Prostate gland (tissue), 2 donors: ENCODE results near the gene SYT7. TPM values are rescaled to one million over a fixed set of nuclear protein-coding genes. Genes with fewer than 3 reads are reported as not detected.

Source experiments
- DNase-seq: peaks from one replicate; pipeline ENCODE4 v3.0.0-alpha.2; 2019; ENCODE audit warnings: low spot score
- H3K27ac ChIP-seq, 2 donors: fragments of 200-600 bp; sonication (generic); 2 replicates each; pipeline ENCODE4 v1.5.1; 2017 to 2019
- H3K27me3 ChIP-seq: fragments of 200-600 bp; sonication (generic); replicated peaks from 2 replicates; pipeline ENCODE4 v1.5.1; 2019; ENCODE audit not compliant: insufficient read depth
- H3K36me3 ChIP-seq, 2 donors: fragments of 200-600 bp; sonication (generic); 1 replicate in 1 of 2; 2 replicates in 1 of 2; pipeline versions ENCODE4 v1.5.1 to v1.8.1; 2017 to 2019
- H3K4me1 ChIP-seq: fragments of 200-600 bp; sonication (generic); replicated peaks from 2 replicates; pipeline ENCODE4 v1.5.1; 2019
- H3K4me3 ChIP-seq, 2 donors: fragments of 200-600 bp; sonication (generic); 2 replicates each; pipeline ENCODE4 v1.5.1; 2017 to 2019
- H3K9me3 ChIP-seq: fragments of 200-600 bp; sonication (generic); 2 replicates; pipeline ENCODE4 v1.5.1; 2017
- POLR2A ChIP-seq: fragments of 450-650 bp; IDR thresholded peaks from one replicate; pipeline ENCODE4 v1.6.1; 2016; ENCODE audit warnings: antibody characterized with exemption, mild to moderate bottlenecking
- POLR2AphosphoS5 ChIP-seq: sonication (generic); formaldehyde crosslinking; IDR thresholded peaks from one replicate; pipeline ENCODE4 v1.6.1; 2017; ENCODE audit warnings: antibody characterized with exemption
- WGBS: methylation state at CpG from one replicate; pipeline ENCODE4 v1.1.5; 2018; 5-methylcytosine and 5-hydroxymethylcytosine counted together
- intact Hi-C: fragments of 100-400 bp; cut with DNase I; formaldehyde crosslinking; loops from one replicate; pipeline ENCODE4 v1.14.2; 2022
- total RNA-seq, 2 donors: library from RNA; depleted of rRNA; stranded (reverse); fragments of >200 nt; gene quantifications; one replicate each; pipeline ENCODE4 v1.1.0, GENCODE V29; 2016
- TF ChIP-seq, protein P1 (sequence below), 4 experiments: fragments of 200-600 bp in 2 of 4; fragments of 450-650 bp in 2 of 4; sonication (generic) in 2 of 4; IDR thresholded peaks; 1 replicate in 3 of 4; 2 replicates in 1 of 4; pipeline ENCODE4 v1.5.1; 2016 to 2019; ENCODE audit warnings: antibody characterized with exemption in 4 of 4, mild to moderate bottlenecking in 2 of 4, moderate library complexity in 2 of 4

The SYT7 gene
- total RNA-seq, 2 donors from 2014 or later, result 114 to 199 TPM

DNA sequence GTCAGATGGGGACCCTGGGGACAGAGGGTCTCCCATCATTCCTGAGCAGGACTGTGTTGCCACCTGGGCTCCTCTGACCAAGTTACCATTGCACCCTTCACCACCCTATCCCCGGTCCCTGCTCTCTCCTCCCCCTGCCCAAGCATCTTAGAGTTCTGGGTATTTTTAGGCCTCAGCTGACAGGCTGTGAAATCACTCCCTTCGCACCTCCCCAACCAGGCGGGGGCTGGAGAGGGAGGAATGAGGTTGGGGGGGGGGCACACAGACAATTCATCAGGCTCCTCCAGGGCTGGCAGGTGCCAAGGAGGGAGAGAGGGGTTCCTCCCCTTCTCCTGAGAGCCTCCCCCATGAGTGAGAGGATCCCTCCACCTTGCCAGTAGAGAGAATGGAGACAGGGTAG lies 9.0 kb downstream of the SYT7 start:
- intact Hi-C loops, result no loop called here
- Histone ChIP-seq H3K9me3 (no peaks in the 10 kb centered on the region), H3K27me3 (no peaks in the 10 kb centered on the region), H3K27ac (no peak overlapping the region), H3K36me3 (no peaks in the 10 kb centered on the region), H3K4me1 (peaks cover 7% of the 10 kb centered on the region), H3K4me3 (no peak overlapping the region)
- TF ChIP-seq POLR2A, result no peak
- TF ChIP-seq, protein P1, sequence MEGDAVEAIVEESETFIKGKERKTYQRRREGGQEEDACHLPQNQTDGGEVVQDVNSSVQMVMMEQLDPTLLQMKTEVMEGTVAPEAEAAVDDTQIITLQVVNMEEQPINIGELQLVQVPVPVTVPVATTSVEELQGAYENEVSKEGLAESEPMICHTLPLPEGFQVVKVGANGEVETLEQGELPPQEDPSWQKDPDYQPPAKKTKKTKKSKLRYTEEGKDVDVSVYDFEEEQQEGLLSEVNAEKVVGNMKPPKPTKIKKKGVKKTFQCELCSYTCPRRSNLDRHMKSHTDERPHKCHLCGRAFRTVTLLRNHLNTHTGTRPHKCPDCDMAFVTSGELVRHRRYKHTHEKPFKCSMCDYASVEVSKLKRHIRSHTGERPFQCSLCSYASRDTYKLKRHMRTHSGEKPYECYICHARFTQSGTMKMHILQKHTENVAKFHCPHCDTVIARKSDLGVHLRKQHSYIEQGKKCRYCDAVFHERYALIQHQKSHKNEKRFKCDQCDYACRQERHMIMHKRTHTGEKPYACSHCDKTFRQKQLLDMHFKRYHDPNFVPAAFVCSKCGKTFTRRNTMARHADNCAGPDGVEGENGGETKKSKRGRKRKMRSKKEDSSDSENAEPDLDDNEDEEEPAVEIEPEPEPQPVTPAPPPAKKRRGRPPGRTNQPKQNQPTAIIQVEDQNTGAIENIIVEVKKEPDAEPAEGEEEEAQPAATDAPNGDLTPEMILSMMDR (IDR thresholded peaks at IDR 0.05), result no peak
- no peak for DNase-seq
- 72% methylated on average over 3 of the region's 3 CpGs for WGBS

DNA sequence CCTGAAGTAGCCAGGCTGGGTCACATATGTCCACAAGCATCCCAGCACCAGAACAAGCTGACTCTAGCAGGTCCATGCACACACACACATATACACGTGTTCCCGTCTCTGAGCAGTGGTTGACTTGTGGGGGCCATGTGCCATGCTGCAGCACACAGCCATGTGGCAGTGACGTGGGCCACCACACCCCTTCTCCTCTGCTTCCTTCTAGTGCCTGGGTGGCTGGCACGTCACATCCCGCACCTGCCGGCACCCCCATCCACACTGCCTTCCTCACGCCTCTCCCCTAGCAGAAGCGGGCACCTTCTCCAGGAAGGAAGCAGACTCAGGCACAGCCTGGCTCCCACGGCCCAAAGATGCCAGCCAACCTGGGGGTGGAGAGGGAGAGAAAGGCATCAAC lies 9.5 kb downstream of the SYT7 start:
- Histone ChIP-seq H3K27ac (no peak overlapping the region), H3K36me3 (no peaks in the 10 kb centered on the region), H3K4me3 (no peak overlapping the region), H3K4me1 (peaks cover 6% of the 10 kb centered on the region), H3K9me3 (no peaks in the 10 kb centered on the region), H3K27me3 (no peaks in the 10 kb centered on the region)
- no peak for TF ChIP-seq POLR2A
- 79% methylated on average over 9 of the region's 9 CpGs for WGBS
- intact Hi-C loops, result no loop called here
- no peak for DNase-seq

DNA sequence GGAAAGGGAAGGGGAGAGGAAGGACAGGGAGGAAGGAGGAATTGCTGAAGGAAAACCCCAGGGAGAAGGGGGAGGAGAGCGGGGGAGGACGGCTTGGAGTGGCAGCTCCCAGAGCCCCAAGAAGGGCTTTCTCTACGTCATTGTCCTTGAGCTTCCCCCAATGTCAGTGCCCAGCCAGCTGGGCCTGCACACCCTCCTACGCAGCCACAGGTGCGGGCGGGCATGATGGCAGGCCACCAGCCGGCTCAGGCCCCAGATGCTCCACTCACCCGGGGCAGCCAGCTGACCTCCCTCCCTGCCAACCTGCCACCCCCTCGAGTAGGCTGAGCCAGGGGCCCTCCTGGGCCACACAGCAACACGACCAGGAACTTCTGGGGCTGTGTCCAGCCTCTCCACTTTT lies 11.2 kb downstream of the SYT7 start:
- TF ChIP-seq POLR2A, result no peak
- TF ChIP-seq POLR2AphosphoS5, result no peak
- TF ChIP-seq, protein P1 (IDR thresholded peaks at IDR 0.05), result no peak
- 56% methylated on average over 10 of the region's 10 CpGs for WGBS
- Histone ChIP-seq H3K9me3 (no peaks in the 10 kb centered on the region), H3K27me3 (no peaks in the 10 kb centered on the region), H3K4me3 (no peak overlapping the region), H3K36me3 (no peaks in the 10 kb centered on the region), H3K27ac (peak overlapping the region; percentile 18 to 62), H3K4me1 (peaks cover 6% of the 10 kb centered on the region)
- intact Hi-C loops, result no loop called here
- DNase-seq, result no peak

DNA sequence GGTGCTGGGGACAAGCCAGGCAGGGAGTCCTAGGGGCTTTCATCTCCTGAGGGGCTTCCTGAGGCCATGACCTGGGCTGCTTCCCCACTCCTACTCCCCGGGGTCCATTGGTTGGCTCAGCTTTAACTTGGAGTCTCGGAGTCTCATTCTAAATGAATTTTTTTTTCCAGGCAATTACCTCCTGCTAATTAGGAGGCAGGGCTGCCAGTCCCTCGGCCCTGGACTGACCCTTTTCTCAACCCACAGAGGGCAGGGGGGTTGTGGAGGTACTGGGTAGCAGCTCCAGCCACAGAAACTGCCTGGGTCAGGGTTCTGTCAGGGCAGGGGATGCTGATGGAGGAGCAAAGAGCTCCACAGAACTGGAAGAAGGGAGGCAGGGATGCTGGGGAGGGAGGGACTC lies 11.9 kb downstream of the SYT7 start:
- no peak overlapping the region for H3K4me3 ChIP-seq
- no peaks in the 10 kb centered on the region for H3K9me3 ChIP-seq
- 52% methylated on average over 3 of the region's 3 CpGs for WGBS
- intact Hi-C loops, result no loop called here
- peaks cover 6% of the 10 kb centered on the region for H3K4me1 ChIP-seq
- DNase-seq, result no peak
- H3K27ac ChIP-seq, result peak overlapping the region in 1 of 2 donors; percentile 62
- no peak for TF ChIP-seq POLR2A
- TF ChIP-seq, protein P1 (IDR thresholded peaks at IDR 0.05), result no peak
- no peak for TF ChIP-seq POLR2AphosphoS5
- H3K27me3 ChIP-seq, result no peaks in the 10 kb centered on the region
- H3K36me3 ChIP-seq, result no peaks in the 10 kb centered on the region

DNA sequence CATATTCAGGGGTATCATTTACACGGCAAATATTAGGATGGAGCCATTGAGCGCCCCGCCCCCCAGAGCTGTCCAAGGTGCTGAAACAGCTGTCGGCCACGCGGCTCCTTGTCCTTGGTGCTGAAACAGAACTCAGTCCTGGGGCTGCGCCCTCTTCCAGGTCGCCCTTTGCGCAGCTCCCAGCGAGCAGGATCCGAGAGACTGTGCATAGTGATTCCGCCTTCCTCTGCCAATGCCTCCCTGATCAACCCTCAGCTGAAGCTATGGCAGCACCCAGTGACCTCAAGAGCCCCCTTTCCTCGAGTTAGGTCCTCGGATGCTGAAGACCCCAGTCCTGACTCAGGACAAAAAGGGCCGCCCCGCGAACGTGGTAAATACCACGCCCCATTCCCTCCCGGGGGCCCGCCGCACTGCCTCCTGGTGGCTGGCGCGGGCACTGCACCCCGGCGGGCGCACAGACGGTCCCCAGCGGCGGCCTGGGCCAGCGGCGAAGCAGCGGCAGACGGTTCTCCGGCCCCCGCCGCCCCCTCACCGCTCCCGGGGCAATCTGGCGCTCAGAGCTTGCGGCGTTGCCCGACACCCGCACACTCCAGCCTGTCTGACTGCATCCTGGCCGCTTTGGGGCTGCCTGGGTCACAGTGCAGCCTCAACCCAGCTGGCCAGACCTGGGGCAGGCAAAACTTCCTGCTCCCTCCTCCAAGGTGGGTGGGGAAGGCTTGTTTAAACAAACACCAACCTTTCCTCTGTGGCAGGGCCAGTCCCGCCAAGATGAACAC lies 13.4 kb downstream of the SYT7 start:
- Histone ChIP-seq H3K36me3 (no peaks in the 10 kb centered on the region), H3K27me3 (no peaks in the 10 kb centered on the region), H3K4me3 (no peak overlapping the region), H3K9me3 (no peaks in the 10 kb centered on the region), H3K27ac (peak overlapping the region; percentile 33 to 62), H3K4me1 (peaks cover 6% of the 10 kb centered on the region)
- 1% methylated on average over 20 of the region's 46 CpGs for WGBS
- intact Hi-C loops, result no loop called here
- DNase-seq, result peak; percentile 70
- TF ChIP-seq, protein P1 (IDR thresholded peaks at IDR 0.05), result peak; percentile 26 to 75 (median 64)
- TF ChIP-seq POLR2A (no peak), POLR2AphosphoS5 (peak; percentile 84)
